Natural killer cell treated with Interleukin-12 subunit alpha and Interleukin-12 subunit beta and Interleukin-15 and Interleukin-18, amount 100 ng/mL, for 72 hours (primary cell): ENCODE data around the gene GNE. TPM values are rescaled to one million over a fixed set of nuclear protein-coding genes. Genes with fewer than 3 reads are reported as not detected.
A peak's percentile ranks its signal among the peaks of the same experiment; 100 is the strongest.

Experiments used
- ATAC-seq, 2 donors: fragments of 150-1000 bp; cut with Tn5 transposase in 1 of 2; sonication (Bioruptor Pico), chemical (Tn5 transposase) in 1 of 2; 2 replicates each; pipeline ENCODE4 v1.10.0; 2021
- DNase-seq: peaks from one replicate; pipeline ENCODE4 v3.0.0; 2022; ENCODE audit warnings: low spot score
- H3K27ac Mint-ChIP-seq, 2 donors: 1 replicate in 1 of 2; 2 replicates in 1 of 2; pipeline ENCODE4 v1.8.0; 2022; ENCODE audit warnings: mixed read lengths in 2 of 2, mild to moderate bottlenecking in 1 of 2, moderate library complexity in 1 of 2
- H3K27me3 Mint-ChIP-seq, 2 donors: 1 replicate in 1 of 2; 2 replicates in 1 of 2; pipeline ENCODE4 v1.8.0; 2022; ENCODE audit warnings: mixed read lengths in 2 of 2
- H3K36me3 Mint-ChIP-seq: one replicate; pipeline ENCODE4 v1.8.0; 2022; ENCODE audit warnings: mixed read lengths
- H3K4me1 Mint-ChIP-seq, 2 donors: 1 replicate in 1 of 2; 2 replicates in 1 of 2; pipeline ENCODE4 v1.8.0; 2022; ENCODE audit warnings: low read depth in 2 of 2, mixed read lengths in 2 of 2, mild to moderate bottlenecking in 1 of 2
- H3K4me3 Mint-ChIP-seq: one replicate; pipeline ENCODE4 v1.8.0; 2022; ENCODE audit warnings: mixed read lengths
- H3K9me3 Mint-ChIP-seq: 2 replicates; pipeline ENCODE4 v1.8.0; 2022; ENCODE audit warnings: mixed read lengths
- total RNA-seq, 2 donors: library from RNA; stranded (reverse); gene quantifications; one replicate each; pipeline ENCODE4 v1.2.3, GENCODE V29; 2022

GNE gene
- total RNA-seq, 2 donors from 2014 or later: 22.9 to 23.3 TPM

DNA sequence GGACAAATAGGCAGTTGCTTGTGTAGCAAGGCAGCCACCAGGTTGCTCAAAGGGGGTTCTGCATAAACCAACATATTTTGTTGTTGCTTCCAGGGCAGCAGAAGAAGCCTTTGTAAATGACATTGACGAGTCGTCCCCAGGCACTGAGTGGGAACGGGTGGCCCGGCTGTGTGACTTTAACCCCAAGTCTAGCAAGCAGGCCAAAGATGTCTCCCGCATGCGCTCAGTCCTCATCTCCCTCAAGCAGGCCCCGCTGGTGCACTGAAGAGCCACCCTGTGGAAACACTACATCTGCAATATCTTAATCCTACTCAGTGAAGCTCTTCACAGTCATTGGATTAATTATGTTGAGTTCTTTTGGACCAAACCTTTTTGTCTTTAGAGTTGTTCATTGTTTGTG is 46.7 kb downstream of the GNE start:
- H3K4me3 Mint-ChIP-seq: no peak overlapping the region
- H3K4me1 Mint-ChIP-seq: peaks cover 55 to 59% of the 10 kb centered on the region in 2 donors
- H3K9me3 Mint-ChIP-seq: no peaks in the 10 kb centered on the region
- DNase-seq (no peak), ATAC-seq (no peak)
- peaks cover 18% of the 10 kb centered on the region for H3K36me3 Mint-ChIP-seq
- no peaks in the 10 kb centered on the region for H3K27me3 Mint-ChIP-seq
- H3K27ac Mint-ChIP-seq: no peak overlapping the region

DNA sequence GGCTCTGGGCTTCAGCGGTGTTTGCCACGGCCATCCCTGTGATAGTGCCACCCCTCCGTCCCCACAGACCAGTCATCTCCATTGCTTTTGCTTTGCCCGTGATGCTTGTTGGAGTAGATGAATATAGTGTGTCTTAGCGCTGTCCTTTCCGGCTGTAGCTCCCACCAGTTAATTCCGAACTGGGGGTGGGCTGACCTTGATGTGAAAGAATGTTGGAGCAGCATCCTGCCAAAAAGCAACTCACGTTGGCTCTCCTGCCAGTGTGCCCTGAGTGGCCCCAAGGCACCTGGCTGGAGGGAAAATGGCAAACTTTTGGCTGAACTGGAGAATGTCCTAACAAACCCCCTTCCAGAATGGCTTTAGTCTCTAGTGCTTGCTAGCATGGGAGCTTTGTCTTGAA is 47.5 kb downstream of the GNE start:
- DNase-seq: no peak
- no peaks in the 10 kb centered on the region for H3K27me3 Mint-ChIP-seq
- H3K36me3 Mint-ChIP-seq: peaks cover 12% of the 10 kb centered on the region
- H3K4me1 Mint-ChIP-seq: peaks cover 49 to 59% of the 10 kb centered on the region in 2 donors
- peak overlapping the region; percentile 26 to 81 for H3K27ac Mint-ChIP-seq
- no peak overlapping the region for H3K4me3 Mint-ChIP-seq
- H3K9me3 Mint-ChIP-seq: no peaks in the 10 kb centered on the region
- no peak for ATAC-seq

DNA sequence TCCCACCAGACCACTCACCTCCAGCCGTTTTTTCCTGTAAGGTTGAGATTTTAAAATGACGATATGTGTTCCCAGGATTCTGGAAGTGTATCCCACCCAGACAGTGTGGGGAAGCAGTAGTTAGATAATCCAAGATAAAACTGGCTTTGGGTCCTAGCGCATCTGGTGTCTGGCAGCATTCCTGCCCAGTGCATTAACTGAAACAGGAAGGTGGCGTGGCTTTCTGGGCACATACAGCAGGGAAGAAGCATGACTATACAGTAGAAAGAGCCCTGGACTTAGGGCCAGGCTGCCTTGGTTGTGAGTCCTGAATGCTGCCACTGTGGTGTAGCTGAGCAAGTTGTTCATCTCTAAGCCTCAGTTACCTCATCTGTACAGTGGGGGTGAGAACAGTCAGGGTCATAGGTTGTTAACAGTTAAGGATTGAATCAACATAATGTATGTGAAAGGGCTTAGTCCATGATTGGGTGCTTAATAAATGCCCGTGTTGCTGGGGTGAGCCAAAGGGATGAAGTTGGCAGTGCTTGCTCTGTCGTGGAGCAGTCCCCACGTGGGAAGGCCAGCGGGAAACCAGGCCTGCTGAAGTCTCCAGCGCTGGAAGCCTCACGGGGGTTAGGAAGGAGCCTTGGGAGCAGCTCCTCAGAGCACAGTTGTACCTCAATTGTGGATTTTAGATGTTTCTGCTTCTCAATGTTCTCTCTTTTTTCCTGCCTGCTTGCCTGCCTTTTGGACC is 49.6 kb downstream of the GNE start:
- no peak for ATAC-seq
- peak overlapping the region; percentile 22 for H3K4me3 Mint-ChIP-seq

DNA sequence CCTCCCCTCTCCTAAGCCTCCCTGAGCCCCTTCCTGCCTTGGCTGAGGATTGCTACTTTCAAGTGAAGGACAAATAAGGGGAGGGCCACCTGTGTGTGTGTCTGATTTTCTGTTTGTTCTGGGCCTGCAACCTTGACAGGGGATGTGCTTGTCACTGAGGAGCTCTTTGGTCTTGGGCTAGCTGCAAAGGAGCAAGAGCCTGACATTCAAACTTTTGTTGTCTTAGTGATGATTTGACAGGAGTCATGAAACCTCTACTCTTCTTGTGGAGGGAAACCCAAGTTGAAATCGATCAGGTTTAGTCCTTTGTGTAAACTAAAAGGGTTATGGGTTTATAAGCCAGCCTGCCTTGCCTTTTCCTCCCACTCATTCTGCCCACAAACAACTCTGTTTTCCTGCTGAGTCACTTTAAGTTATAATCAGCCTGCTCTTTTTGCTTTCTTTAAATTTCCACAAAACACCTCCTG is 50.7 kb downstream of the GNE start:
- Mint-ChIP-seq H3K27me3 (no peaks in the 10 kb centered on the region), H3K27ac (peak overlapping the region; percentile 81 to 92), H3K9me3 (no peaks in the 10 kb centered on the region), H3K4me1 (peaks cover 42 to 52% of the 10 kb centered on the region in 2 donors), H3K36me3 (peaks cover 20% of the 10 kb centered on the region), H3K4me3 (peak overlapping the region; percentile 49)
- ATAC-seq (peak in 1 of 2 donors; percentile 36), DNase-seq (no peak)

More for the DNA sequence above, 49.6 kb downstream of the GNE start:
- Mint-ChIP-seq H3K4me1 (peaks cover 49 to 60% of the 10 kb centered on the region in 2 donors), H3K27ac (peak overlapping the region; percentile 81 to 92), H3K36me3 (peaks cover 18% of the 10 kb centered on the region), H3K9me3 (no peaks in the 10 kb centered on the region), H3K27me3 (no peaks in the 10 kb centered on the region)
- DNase-seq: no peak

DNA sequence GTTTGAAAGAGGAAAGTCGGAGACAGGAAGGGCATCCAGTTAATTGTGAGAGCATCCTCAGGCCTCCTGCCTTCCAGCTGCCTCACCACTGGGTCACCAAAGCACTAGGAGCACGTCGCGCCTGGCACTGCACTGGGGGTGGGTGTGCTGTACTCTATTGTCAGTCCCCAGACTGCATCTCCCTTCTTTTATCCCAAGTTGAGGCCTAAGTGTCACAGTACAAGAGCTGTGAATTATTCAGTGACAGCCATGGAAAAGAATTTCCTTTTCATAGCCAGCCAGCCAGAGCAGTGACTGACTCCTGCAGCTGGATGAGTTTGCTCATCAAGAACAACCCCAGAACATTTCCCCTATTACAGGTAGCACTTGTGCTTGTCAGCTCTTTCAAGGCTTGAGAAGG is 51.2 kb downstream of the GNE start:
- H3K27me3 Mint-ChIP-seq: no peaks in the 10 kb centered on the region
- H3K4me1 Mint-ChIP-seq: peaks cover 42 to 52% of the 10 kb centered on the region in 2 donors
- no peak for ATAC-seq
- H3K27ac Mint-ChIP-seq: peak overlapping the region; percentile 81 to 92
- H3K36me3 Mint-ChIP-seq: peaks cover 25% of the 10 kb centered on the region
- H3K9me3 Mint-ChIP-seq: no peaks in the 10 kb centered on the region
- H3K4me3 Mint-ChIP-seq: peak overlapping the region; percentile 27
- no peak for DNase-seq

DNA sequence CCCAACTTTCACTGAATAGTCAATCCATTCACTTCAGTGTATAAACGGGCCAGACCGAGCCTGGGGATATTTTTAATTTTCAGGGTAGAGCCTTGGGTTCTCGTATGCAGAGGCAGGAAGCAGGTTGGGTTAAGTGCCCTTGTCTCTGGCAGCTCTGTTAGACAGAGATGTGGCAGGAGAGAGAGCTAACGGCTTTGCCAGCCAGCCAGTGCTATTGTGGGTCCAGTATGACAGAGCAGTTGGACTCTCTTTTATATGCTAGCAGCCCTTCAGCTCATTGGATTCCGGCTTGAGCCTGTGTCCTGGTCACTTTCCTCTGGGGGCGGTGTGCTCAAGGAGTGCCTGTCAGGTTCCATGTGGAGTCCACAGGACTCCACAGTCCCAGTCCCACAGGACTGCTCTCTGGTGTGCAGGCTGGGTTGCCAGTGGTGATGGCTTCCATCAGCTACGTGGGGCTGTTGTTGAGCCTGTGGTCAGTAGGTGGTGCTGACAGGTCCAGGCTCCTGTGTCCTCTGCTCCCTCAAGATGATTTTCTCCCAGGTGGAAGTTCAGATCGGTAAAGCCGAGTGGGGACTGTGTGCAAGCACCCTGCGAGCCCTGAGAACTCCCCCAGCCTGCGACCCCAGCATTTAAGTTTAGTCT is 53.2 kb downstream of the GNE start:
- DNase-seq (no peak), ATAC-seq (no peak)
- peaks cover 30 to 37% of the 10 kb centered on the region in 2 donors for H3K4me1 Mint-ChIP-seq
- no peaks in the 10 kb centered on the region for H3K9me3 Mint-ChIP-seq
- H3K27ac Mint-ChIP-seq: no peak overlapping the region
- H3K4me3 Mint-ChIP-seq: no peak overlapping the region
- no peaks in the 10 kb centered on the region for H3K27me3 Mint-ChIP-seq
- H3K36me3 Mint-ChIP-seq: peaks cover 18% of the 10 kb centered on the region

DNA sequence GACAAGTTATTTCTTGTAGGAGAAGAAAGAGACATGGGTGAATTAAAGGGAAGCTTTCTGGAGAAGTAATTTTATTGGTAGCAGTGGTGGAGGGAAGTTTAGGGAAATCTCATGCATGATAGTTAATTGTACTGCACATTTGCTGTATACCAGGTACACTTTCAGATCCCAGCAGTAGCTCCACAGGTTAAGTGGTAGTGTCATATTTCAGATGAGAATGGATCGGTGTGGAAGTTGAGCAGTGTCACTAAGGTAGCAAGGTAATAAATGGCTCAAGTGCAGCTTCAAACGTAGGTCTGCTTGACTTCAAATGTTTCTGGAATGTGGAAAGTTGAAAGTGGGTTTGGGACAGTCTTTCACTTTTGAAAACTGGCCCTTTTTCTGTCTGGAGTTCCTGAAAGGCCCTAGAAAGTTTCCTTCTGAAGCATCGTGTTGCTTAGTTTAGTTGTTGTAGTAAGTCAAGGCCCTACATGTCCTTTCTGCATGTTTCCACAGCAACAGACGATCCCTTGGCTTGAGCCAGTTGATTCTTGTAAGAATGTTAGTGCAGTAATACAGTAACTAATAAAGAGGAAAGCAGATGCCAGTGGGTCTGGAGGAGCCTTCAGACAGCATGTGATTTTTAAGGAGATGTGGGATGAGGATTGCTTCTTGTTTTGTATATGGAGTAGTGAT is 63.8 kb downstream of the GNE start:
- H3K4me1 Mint-ChIP-seq: peaks cover 48 to 50% of the 10 kb centered on the region in 2 donors
- peaks cover 20% of the 10 kb centered on the region for H3K36me3 Mint-ChIP-seq
- no peaks in the 10 kb centered on the region for H3K9me3 Mint-ChIP-seq
- no peaks in the 10 kb centered on the region for H3K27me3 Mint-ChIP-seq
- DNase-seq (no peak), ATAC-seq (no peak)
- peak overlapping the region; percentile 36 to 64 for H3K27ac Mint-ChIP-seq
- H3K4me3 Mint-ChIP-seq: peak overlapping the region; percentile 97

DNA sequence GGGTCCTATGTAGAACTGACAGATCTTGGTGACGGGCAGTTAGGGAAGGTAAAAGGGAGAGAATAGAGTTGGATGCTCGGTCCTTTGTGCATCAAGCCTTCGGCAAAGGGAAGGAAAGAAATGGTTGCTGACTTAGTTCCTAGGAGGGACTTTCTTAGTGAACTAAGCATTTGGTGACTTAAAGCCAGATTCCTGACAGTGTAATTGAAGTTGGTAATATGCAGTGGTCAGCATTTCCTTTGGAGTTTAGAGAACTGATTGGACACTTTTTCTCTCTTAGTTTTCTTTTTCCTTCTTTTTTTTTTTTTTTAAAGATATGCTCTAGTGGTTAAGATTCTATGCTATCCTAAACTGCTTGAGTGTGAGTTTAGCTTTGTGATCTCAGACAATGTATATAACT is 65.2 kb downstream of the GNE start:
- Mint-ChIP-seq H3K9me3 (no peaks in the 10 kb centered on the region), H3K4me3 (peak overlapping the region; percentile 97), H3K36me3 (peaks cover 20% of the 10 kb centered on the region), H3K27me3 (no peaks in the 10 kb centered on the region), H3K27ac (peak overlapping the region; percentile 64 to 76), H3K4me1 (peaks cover 57 to 60% of the 10 kb centered on the region in 2 donors)
- no peak for DNase-seq
- no peak for ATAC-seq

DNA sequence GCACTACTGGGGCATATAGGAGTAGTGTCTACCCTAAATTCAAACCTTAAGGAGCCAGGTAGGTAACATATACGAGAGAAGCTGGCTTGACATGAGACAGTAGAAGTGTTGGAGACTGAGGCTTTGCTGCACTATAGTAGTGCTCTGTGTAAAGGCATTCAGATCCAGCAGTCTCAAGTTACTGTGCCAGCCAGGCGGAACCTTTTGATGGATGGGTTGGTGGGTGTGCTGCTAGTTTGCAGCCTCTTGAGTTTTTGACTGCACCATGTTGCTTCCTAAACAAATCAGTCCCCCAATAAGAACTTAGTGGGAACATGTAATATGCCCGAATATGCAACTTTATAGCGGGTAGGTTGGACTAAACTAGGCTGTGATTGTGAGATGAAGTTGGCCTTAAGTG is 66.1 kb downstream of the GNE start:
- Mint-ChIP-seq H3K4me1 (peaks cover 61 to 68% of the 10 kb centered on the region in 2 donors), H3K27ac (peak overlapping the region; percentile 76 to 96), H3K36me3 (peaks cover 20% of the 10 kb centered on the region), H3K9me3 (no peaks in the 10 kb centered on the region), H3K27me3 (no peaks in the 10 kb centered on the region), H3K4me3 (peak overlapping the region; percentile 97)
- DNase-seq: no peak
- no peak for ATAC-seq

DNA sequence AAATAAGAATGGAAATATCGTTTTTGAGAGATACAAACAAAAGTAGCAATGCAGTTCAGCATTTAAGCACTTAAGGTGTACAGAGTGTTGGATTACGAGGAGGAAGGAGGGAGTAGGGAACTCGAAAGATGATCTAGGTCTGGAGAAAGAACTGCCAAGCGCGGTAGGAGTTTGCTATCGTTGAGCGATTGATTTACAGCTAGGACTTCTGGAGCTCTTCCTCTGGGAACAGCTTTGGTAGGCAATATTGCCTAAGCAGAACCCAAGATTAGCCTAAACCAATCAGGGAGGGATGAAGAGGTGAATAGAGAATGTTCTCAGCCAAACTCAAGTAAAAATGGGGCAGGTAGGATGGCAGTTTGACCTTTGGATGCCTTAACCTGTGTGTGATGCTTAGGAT is 66.6 kb downstream of the GNE start:
- H3K9me3 Mint-ChIP-seq: no peaks in the 10 kb centered on the region

DNA sequence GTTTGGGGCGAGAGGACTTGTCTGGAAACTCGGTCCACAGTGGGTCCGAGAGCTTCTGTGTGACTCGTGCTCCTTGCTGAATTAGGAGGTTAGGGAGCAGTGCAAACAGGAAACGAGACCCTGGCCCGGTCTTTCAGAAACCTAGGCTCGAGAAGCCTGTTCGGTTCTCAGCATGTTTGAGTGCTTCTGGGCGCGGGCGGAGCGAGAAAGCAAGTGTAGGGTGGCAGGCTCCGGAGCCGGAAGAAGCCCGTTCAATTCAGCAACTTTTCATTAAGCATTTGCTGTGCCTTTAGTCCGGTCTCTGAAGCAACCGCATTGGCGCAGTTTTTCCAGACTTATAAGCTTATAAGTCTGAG is 67.0 kb downstream of the GNE start:
- Mint-ChIP-seq H3K27ac (peak overlapping the region; percentile 76 to 96), H3K9me3 (no peaks in the 10 kb centered on the region), H3K4me3 (peak overlapping the region; percentile 97), H3K27me3 (no peaks in the 10 kb centered on the region), H3K4me1 (peaks cover 62 to 70% of the 10 kb centered on the region in 2 donors), H3K36me3 (peaks cover 20% of the 10 kb centered on the region)
- DNase-seq (peak; percentile 65), ATAC-seq (peak; percentile 12 to 41)

More for the DNA sequence above, 66.6 kb downstream of the GNE start:
- Mint-ChIP-seq H3K27me3 (no peaks in the 10 kb centered on the region), H3K27ac (peak overlapping the region; percentile 76 to 96), H3K4me3 (peak overlapping the region; percentile 97), H3K4me1 (peaks cover 62 to 70% of the 10 kb centered on the region in 2 donors), H3K36me3 (peaks cover 20% of the 10 kb centered on the region)
- DNase-seq (no peak), ATAC-seq (no peak)

DNA sequence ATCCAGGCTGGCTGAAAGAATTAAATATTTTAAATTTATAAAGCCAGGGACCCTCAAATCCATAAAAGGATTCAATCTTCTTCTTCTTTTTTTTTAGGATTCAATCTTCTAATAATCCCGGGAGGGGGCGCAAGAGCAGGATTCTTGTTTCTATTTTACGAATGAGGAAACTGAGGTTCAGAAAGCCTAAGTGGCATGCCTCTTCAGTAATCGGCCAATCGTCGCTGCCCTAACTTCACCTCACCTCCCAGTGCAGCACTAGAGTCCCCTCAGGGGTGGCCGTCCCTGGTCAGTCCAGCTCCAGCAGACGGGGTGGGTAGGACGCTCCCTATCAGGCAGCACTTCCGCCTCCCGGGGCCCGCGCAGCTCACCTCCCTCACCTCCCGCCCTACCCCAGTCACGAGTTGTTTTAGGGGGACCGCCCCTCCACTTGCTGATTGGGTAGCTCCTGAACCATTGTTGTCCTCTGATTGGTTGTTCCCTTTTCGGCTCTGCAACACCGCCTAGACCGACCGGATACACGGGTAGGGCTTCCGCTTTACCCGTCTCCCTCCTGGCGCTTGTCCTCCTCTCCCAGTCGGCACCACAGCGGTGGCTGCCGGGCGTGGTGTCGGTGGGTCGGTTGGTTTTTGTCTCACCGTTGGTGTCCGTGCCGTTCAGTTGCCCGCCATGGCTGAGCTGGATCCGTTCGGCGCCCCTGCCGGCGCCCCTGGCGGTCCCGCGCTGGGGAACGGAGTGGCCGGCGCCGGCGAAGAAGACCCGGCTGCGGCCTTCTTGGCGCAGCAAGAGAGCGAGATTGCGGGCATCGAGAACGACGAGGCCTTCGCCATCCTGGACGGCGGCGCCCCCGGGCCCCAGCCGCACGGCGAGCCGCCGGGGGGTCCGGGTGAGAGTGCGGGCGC is 67.6 kb downstream of the GNE start, which contains the start of gene CLTA:
TSS of gene CLTA (plus strand) at position 534 of the 902 bp plus-strand sequence. CDS start at position 670, 136 bp downstream.
- ATAC-seq: peak; percentile 99
- Mint-ChIP-seq H3K27me3 (no peaks in the 10 kb centered on the region), H3K9me3 (no peaks in the 10 kb centered on the region), H3K4me1 (peaks cover 62 to 70% of the 10 kb centered on the region in 2 donors), H3K36me3 (peaks cover 20% of the 10 kb centered on the region), H3K27ac (peak within 1 kb of the TSS; percentile 76 to 96), H3K4me3 (peak within 1 kb of the TSS; percentile 97)
- DNase-seq: peak; percentile 97

DNA sequence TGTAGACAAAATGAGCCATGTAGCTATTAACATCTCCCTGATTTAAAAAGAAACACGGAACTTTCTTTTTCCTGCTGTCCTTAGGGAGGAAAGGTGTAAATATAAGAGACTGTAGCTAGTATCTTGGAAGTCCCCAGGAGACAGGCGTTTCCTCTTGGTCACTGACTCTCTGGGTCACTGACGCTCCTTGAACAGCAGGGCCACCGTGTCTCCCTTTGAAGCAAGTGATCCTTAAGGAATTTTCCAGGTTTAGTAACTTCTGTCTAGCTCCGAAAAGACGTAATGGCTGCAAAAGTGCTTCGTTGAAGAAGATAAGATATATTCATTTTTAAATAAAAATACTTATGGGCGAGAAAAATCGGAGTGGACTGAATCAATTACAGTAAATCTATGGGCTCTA is 68.3 kb downstream of the GNE start:
- Mint-ChIP-seq H3K4me1 (peaks cover 57 to 66% of the 10 kb centered on the region in 2 donors), H3K36me3 (peaks cover 16% of the 10 kb centered on the region), H3K27ac (peak overlapping the region; percentile 76 to 96), H3K27me3 (no peaks in the 10 kb centered on the region), H3K4me3 (peak overlapping the region; percentile 89), H3K9me3 (no peaks in the 10 kb centered on the region)
- ATAC-seq (no peak), DNase-seq (no peak)
